NCI-H187 treated with DMSO at 0.1 percent for 48 hours (cell line): ENCODE data around the gene FER1L5.

Source experiments
- DNase-seq: peaks from one replicate; lab custom pipeline; 2025; lab: John Stamatoyannopoulos, UW

The FER1L5 gene

DNA sequence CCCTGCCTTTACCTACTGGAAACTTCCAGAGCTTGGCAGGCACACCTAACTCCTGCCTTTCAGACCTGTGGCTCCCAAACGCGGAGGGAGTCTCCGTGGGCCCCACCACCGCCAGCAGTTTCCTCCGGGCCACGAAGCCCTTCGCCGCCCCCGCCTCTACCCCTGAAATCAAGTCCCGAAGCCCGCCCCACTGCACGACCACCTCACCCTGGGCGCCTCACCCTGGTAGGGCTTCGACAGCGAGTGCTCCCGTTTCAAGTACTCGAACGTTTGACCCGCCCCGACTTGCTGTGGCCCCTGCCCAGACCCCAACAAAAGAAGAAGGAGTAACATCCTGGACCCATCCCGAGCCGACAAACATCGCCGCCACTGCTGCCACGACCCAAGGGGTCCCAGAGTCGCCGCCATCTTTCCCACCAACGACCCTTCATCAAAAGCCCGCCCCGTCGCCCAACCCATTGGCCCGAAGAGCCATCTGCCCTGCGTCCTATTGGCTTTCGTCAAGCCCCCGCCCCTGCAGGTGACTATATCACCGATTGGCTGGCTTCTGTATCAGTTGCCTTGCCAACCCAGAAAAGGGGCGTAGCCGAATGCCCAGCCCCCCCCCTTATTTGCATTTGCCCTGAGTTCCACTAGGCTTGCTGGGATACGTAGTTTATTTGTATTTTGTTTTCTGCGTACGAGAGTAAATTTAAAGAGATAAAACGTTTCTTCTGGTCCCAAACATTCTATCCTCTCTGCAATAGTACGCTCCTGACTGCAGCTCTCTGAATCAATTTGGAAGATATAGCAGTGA is 97.3 kb downstream of the FER1L5 start, which contains the start of gene LMAN2L:
Gene LMAN2L (minus strand): TSS at position 432 of the 796 bp plus-strand sequence. CDS start 24 bp downstream, at position 408.
- peak; percentile 86 for DNase-seq

DNA sequence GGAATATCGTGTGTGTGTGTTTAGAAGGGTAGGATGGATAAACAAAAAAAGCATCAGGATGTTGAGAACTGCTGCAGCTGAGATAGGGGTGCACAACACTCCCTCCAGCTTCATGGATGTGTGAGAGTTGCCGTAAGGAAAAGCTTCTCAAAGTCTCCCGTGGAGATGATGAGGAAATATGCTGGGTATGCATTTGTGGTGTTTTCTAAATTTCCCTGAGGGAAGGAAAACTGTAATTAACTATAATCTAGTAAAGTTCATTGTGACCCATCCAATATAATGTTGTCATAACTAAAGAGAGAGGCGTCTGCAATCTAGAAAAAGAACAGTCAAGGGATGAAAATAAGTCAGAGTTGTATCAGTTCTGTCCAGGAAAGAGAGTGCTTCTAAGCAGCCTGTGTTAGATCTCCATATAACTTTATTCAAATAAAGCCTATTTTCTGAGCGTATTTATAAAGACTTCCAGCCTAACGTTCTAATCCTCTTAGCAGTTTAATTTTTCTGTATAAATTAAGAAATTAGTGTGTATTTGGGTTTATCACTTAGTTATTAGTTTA is 104.6 kb downstream of the FER1L5 start:
- DNase-seq, result no peak

DNA sequence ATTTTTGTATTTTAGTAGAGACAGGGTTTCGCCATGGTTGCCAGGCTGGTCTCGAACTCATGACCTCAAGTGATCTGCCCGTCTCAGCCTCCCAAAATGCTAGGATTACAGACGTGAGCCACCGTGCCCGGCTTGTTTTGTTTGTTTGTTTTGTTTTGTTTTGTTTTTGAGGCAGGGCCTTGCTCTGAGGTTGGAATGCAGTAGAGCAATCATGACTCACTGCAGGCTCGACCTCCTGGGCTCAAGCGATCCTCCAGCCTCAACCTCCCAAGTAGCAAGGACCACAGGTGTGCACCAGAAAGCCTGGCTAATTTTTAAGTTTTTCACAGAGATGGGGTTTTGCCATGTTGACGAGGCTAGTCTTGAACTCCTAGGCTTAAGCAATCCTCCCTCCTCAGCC is 109.2 kb downstream of the FER1L5 start:
- no peak for DNase-seq

DNA sequence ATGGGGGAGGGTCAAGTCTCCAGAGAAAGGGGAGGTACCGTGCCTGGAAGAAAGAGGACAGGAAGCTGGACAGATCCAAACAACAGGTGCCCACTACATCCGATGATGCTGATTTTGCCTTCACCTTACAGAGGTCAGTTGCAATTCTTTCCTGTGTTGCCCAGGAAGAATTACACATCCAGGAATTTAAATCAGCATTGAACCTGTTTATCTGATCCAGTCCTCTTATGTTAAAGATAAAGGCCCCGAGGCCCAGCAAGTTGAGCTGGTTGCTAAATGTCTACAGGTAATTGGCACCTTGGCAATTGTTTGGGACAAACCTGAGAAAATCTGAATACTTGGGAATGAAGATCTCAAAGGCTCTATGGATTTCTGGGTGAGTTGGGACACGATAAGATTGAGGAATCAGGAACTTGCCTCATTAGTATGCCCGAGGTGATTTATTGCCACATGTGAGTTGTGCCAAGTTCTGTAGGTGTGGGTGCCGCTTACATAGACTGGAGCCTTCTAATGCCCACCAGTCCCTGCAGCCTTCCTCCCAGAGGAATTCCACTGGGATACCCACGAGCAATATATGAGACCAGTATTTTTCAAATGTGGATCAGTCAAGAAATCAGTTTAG is 111.2 kb downstream of the FER1L5 start:
- DNase-seq, result no peak

DNA sequence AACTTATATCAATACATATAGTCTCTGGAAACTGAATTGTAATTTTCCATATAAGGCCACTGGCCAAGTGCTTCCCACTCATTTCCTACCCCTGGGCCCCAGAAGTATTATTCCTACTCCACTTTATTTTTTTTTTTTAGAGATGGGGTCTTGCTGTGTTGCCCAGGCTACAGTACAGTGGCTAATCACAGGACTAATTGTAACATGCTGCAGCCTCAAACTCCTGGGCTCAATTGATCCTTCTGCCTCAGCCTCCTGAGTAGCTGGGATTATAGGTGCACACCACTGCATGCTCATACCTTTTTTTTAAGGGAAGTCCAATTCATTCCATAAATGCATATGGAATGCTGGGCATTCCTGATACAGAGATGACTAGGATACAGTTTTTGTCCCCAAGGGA is 111.8 kb downstream of the FER1L5 start:
- no peak for DNase-seq
